SK-N-SH treated with all-trans-retinoic acid at 6 μM for 48 hours (cell line): Measurements from ENCODE around the gene DENND1B.

ENCODE experiments used
- ATAC-seq: fragments of 200-7000 bp; cut with Tn5 transposase; 3 replicates; pipeline ENCODE4 v1.9.1; 2020; ENCODE audit warnings: mild to moderate bottlenecking, moderate library complexity
- ARNTL ChIP-seq: fragments of 450-650 bp; formaldehyde crosslinking; IDR thresholded peaks from 2 replicates; pipeline ENCODE4 v1.5.0; 2020; ENCODE audit warnings: low read depth, mild to moderate bottlenecking, moderate library complexity, borderline replicate concordance
- BACH2 ChIP-seq: fragments of 250-450 bp; sonication (Bioruptor Pico); IDR thresholded peaks from 2 replicates; pipeline ENCODE4 v1.9.0; 2021; ENCODE audit warnings: mild to moderate bottlenecking, borderline replicate concordance
- ISL1 ChIP-seq: fragments of 250-450 bp; sonication (Bioruptor Pico); IDR thresholded peaks from 2 replicates; pipeline ENCODE4 v2.1.2; 2022; ENCODE audit warnings: mild to moderate bottlenecking, moderate library complexity
- OSR1 ChIP-seq: fragments of 250-450 bp; sonication (Bioruptor Pico); IDR thresholded peaks from 2 replicates; pipeline ENCODE4 v1.8.0; 2022; ENCODE audit warnings: moderate library complexity, mild to moderate bottlenecking, inconsistent platforms
- PPARA ChIP-seq: fragments of 250-450 bp; sonication (Bioruptor Pico); IDR thresholded peaks from 2 replicates; pipeline ENCODE4 v1.5.0; 2020; ENCODE audit warnings: mild to moderate bottlenecking, borderline replicate concordance
- RARB ChIP-seq: fragments of 250-450 bp; sonication (Bioruptor Pico); IDR thresholded peaks from 2 replicates; pipeline ENCODE4 v1.8.0; 2021; ENCODE audit warnings: mild to moderate bottlenecking, moderate library complexity
- SNAI2 ChIP-seq: fragments of 250-450 bp; sonication (Bioruptor Pico); IDR thresholded peaks from 2 replicates; pipeline ENCODE4 v1.5.0; 2020; ENCODE audit warnings: mild to moderate bottlenecking, moderate library complexity
- TCF4 ChIP-seq: fragments of 250-450 bp; sonication (Bioruptor Pico); IDR thresholded peaks from 2 replicates; pipeline ENCODE4 v1.8.0; 2021; ENCODE audit warnings: mild to moderate bottlenecking, moderate library complexity, borderline replicate concordance
- TOX ChIP-seq: fragments of 250-450 bp; sonication (Bioruptor Pico); IDR thresholded peaks from 2 replicates; pipeline ENCODE4 v1.8.0; 2021; ENCODE audit warnings: mild to moderate bottlenecking, moderate library complexity, borderline replicate concordance
- ZC3H10 ChIP-seq: fragments of 250-450 bp; sonication (Bioruptor Pico); IDR thresholded peaks from 2 replicates; pipeline ENCODE4 v1.5.1; 2021; ENCODE audit warnings: mild to moderate bottlenecking, moderate library complexity
- ZFP3 ChIP-seq: fragments of 250-450 bp; sonication (Bioruptor Pico); IDR thresholded peaks from 2 replicates; pipeline ENCODE4 v1.5.0; 2020; ENCODE audit warnings: mild to moderate bottlenecking, moderate library complexity
- ZFP30 ChIP-seq: fragments of 450-650 bp; formaldehyde crosslinking; IDR thresholded peaks from 2 replicates; pipeline ENCODE4 v1.5.0; 2022; ENCODE audit warnings: mild to moderate bottlenecking, moderate library complexity
- ZNF565 ChIP-seq: fragments of 450-650 bp; formaldehyde crosslinking; conservative IDR thresholded peaks from 2 replicates; pipeline ENCODE4 v1.5.0; 2020; ENCODE audit warnings: low read depth, mild to moderate bottlenecking, moderate library complexity
- ZNF70 ChIP-seq: fragments of 450-650 bp; formaldehyde crosslinking; IDR thresholded peaks from 2 replicates; pipeline ENCODE4 v1.5.0; 2020; ENCODE audit warnings: mild to moderate bottlenecking, moderate library complexity
- ZNF8 ChIP-seq: fragments of 450-650 bp; formaldehyde crosslinking; IDR thresholded peaks from 2 replicates; pipeline ENCODE4 v1.5.0; 2020; ENCODE audit warnings: mild to moderate bottlenecking, moderate library complexity
- TF ChIP-seq, protein P1 (sequence below): fragments of 250-450 bp; sonication (Bioruptor Pico); IDR thresholded peaks from 2 replicates; pipeline ENCODE4 v1.8.0; 2020; ENCODE audit warnings: mild to moderate bottlenecking, moderate library complexity, borderline replicate concordance
- TF ChIP-seq, protein P2 (sequence below): fragments of 250-450 bp; sonication (Bioruptor Pico); IDR thresholded peaks from 2 replicates; pipeline ENCODE4 v1.5.1; 2021; ENCODE audit warnings: mild to moderate bottlenecking, moderate library complexity
- TF ChIP-seq, protein P3 (sequence below): fragments of 250-450 bp; sonication (Bioruptor Pico); IDR thresholded peaks from 2 replicates; pipeline ENCODE4 v1.8.0; 2021; ENCODE audit warnings: low read depth, mild to moderate bottlenecking, moderate library complexity, borderline replicate concordance
- TF ChIP-seq, protein P4 (sequence below): fragments of 250-450 bp; sonication (Bioruptor Pico); IDR thresholded peaks from 2 replicates; pipeline ENCODE4 v1.5.1; 2020; ENCODE audit warnings: low read depth, mild to moderate bottlenecking, moderate library complexity
- TF ChIP-seq, protein P5 (sequence below): fragments of 250-450 bp; sonication (Bioruptor Pico); IDR thresholded peaks from 2 replicates; pipeline ENCODE4 v1.5.0; 2020; ENCODE audit warnings: mild to moderate bottlenecking, moderate library complexity

The DENND1B gene

DNA sequence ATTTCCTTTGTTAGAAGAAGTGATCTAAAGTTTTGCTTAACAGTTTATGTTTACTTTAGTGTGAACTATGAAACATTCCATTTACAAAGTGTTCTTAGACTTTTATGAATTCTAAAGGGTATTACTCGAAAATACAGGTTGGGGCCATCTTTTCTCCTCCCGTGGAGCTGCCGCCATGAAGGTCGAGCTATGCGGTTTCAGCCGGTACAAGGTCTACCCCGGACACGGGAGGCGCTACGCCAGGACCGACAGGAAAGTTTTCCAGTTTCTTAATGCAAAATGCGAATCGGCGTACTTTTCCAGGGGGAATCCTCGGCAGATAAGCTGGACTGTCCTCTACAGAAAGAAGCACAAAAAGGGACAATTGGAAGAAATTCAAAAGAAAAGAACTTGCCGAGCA, 39.8 kb downstream of the DENND1B start:
- TF ChIP-seq, protein P1, sequence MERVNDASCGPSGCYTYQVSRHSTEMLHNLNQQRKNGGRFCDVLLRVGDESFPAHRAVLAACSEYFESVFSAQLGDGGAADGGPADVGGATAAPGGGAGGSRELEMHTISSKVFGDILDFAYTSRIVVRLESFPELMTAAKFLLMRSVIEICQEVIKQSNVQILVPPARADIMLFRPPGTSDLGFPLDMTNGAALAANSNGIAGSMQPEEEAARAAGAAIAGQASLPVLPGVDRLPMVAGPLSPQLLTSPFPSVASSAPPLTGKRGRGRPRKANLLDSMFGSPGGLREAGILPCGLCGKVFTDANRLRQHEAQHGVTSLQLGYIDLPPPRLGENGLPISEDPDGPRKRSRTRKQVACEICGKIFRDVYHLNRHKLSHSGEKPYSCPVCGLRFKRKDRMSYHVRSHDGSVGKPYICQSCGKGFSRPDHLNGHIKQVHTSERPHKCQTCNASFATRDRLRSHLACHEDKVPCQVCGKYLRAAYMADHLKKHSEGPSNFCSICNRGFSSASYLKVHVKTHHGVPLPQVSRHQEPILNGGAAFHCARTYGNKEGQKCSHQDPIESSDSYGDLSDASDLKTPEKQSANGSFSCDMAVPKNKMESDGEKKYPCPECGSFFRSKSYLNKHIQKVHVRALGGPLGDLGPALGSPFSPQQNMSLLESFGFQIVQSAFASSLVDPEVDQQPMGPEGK (CRISPR knock-in tag): no peak
- TF ChIP-seq, protein P2, sequence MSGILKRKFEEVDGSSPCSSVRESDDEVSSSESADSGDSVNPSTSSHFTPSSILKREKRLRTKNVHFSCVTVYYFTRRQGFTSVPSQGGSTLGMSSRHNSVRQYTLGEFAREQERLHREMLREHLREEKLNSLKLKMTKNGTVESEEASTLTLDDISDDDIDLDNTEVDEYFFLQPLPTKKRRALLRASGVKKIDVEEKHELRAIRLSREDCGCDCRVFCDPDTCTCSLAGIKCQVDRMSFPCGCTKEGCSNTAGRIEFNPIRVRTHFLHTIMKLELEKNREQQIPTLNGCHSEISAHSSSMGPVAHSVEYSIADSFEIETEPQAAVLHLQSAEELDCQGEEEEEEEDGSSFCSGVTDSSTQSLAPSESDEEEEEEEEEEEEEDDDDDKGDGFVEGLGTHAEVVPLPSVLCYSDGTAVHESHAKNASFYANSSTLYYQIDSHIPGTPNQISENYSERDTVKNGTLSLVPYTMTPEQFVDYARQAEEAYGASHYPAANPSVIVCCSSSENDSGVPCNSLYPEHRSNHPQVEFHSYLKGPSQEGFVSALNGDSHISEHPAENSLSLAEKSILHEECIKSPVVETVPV (CRISPR knock-in tag): no peak
- TF ChIP-seq RARB (CRISPR knock-in tag) (no peak), PPARA (CRISPR knock-in tag) (no peak), OSR1 (CRISPR knock-in tag) (no peak), ZFP3 (no peak), ZNF70 (CRISPR knock-in tag) (no peak), ARNTL (CRISPR knock-in tag) (no peak), ZFP30 (CRISPR knock-in tag) (no peak), ZC3H10 (CRISPR knock-in tag) (no peak), SNAI2 (CRISPR knock-in tag) (no peak), TOX (CRISPR knock-in tag) (no peak)
- TF ChIP-seq, protein P3, sequence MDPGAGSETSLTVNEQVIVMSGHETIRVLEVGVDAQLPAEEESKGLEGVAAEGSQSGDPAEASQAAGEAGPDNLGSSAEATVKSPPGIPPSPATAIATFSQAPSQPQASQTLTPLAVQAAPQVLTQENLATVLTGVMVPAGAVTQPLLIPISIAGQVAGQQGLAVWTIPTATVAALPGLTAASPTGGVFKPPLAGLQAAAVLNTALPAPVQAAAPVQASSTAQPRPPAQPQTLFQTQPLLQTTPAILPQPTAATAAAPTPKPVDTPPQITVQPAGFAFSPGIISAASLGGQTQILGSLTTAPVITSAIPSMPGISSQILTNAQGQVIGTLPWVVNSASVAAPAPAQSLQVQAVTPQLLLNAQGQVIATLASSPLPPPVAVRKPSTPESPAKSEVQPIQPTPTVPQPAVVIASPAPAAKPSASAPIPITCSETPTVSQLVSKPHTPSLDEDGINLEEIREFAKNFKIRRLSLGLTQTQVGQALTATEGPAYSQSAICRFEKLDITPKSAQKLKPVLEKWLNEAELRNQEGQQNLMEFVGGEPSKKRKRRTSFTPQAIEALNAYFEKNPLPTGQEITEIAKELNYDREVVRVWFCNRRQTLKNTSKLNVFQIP (CRISPR knock-in tag): no peak
- ATAC-seq: no peak

DNA sequence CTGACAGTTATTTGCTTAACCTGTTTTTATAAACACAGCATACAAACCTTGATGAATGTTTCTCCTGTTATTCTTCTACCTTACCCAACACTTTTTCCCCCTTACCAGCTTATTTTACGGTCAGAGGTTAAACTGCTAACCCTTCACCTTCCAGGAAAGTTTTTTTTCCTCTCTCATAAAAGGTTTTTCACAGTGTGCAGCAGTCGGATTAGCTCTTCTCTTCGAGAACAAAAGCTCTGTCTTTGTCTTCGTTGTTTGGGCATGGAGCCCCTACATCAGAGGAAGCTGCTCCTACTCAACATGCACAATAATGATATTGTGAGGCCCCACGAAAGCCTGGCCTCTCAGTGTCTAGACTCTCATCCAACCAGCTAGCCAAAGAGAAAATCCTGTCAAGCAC, 42.0 kb downstream of the DENND1B start:
- TF ChIP-seq SNAI2 (CRISPR knock-in tag): no peak
- TF ChIP-seq, protein P3 (CRISPR knock-in tag): no peak
- TF ChIP-seq, protein P4, sequence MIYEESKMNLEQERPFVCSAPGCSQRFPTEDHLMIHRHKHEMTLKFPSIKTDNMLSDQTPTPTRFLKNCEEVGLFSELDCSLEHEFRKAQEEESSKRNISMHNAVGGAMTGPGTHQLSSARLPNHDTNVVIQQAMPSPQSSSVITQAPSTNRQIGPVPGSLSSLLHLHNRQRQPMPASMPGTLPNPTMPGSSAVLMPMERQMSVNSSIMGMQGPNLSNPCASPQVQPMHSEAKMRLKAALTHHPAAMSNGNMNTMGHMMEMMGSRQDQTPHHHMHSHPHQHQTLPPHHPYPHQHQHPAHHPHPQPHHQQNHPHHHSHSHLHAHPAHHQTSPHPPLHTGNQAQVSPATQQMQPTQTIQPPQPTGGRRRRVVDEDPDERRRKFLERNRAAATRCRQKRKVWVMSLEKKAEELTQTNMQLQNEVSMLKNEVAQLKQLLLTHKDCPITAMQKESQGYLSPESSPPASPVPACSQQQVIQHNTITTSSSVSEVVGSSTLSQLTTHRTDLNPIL (CRISPR knock-in tag): no peak
- TF ChIP-seq ZNF8: no peak
- TF ChIP-seq TCF4 (CRISPR knock-in tag): no peak
- TF ChIP-seq ZNF70 (CRISPR knock-in tag): no peak
- no peak for TF ChIP-seq ISL1 (CRISPR knock-in tag)
- TF ChIP-seq RARB (CRISPR knock-in tag): no peak
- no peak for ATAC-seq

DNA sequence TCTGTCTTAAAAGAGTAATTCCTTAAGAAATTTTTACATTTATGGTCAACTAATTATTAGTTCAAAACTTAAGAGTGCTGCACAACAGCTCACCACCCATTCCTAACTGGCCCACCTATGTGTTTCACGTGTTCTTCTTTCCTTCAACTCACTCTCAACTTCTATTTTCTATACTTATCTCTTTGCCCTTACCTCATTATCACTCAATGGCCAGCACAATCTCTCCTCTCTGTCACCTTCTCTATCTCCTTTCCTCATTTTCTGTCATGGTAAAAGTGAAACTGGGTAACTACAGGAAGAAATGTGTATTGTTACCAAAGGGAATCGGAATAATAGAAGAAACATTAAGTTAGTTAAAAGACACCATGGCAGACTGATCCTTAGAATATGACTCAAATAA, 43.1 kb downstream of the DENND1B start:
- TF ChIP-seq SNAI2 (CRISPR knock-in tag) (no peak), ZC3H10 (CRISPR knock-in tag) (no peak), BACH2 (CRISPR knock-in tag) (no peak), TCF4 (CRISPR knock-in tag) (no peak), ZNF70 (CRISPR knock-in tag) (no peak), ISL1 (CRISPR knock-in tag) (no peak), ZNF565 (CRISPR knock-in tag) (no peak)
- TF ChIP-seq, protein P5, sequence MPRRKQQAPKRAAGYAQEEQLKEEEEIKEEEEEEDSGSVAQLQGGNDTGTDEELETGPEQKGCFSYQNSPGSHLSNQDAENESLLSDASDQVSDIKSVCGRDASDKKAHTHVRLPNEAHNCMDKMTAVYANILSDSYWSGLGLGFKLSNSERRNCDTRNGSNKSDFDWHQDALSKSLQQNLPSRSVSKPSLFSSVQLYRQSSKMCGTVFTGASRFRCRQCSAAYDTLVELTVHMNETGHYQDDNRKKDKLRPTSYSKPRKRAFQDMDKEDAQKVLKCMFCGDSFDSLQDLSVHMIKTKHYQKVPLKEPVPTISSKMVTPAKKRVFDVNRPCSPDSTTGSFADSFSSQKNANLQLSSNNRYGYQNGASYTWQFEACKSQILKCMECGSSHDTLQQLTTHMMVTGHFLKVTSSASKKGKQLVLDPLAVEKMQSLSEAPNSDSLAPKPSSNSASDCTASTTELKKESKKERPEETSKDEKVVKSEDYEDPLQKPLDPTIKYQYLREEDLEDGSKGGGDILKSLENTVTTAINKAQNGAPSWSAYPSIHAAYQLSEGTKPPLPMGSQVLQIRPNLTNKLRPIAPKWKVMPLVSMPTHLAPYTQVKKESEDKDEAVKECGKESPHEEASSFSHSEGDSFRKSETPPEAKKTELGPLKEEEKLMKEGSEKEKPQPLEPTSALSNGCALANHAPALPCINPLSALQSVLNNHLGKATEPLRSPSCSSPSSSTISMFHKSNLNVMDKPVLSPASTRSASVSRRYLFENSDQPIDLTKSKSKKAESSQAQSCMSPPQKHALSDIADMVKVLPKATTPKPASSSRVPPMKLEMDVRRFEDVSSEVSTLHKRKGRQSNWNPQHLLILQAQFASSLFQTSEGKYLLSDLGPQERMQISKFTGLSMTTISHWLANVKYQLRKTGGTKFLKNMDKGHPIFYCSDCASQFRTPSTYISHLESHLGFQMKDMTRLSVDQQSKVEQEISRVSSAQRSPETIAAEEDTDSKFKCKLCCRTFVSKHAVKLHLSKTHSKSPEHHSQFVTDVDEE: no peak
- TF ChIP-seq, protein P2 (CRISPR knock-in tag): no peak
- TF ChIP-seq, protein P3 (CRISPR knock-in tag): no peak
- TF ChIP-seq, protein P1 (CRISPR knock-in tag): no peak
- TF ChIP-seq, all 23 proteins: peak for 0

More for the DNA sequence above, 43.1 kb downstream of the DENND1B start:
- no peak for ATAC-seq
